ENCODE results near the gene TRIM9. TPM values are rescaled to one million over a fixed set of nuclear protein-coding genes. Genes with fewer than 3 reads are reported as not detected.

TRIM9 gene
- total and polyA plus RNA-seq, 2 experiments from 2014 or later: 4.4 to 6.2 TPM

- Histone ChIP-seq H3F3A (replicated peaks; ENCODE audit: low read depth) (no peaks in the 10 kb centered on the region), H3K36me3 (ENCODE audit: insufficient read depth) (no peaks in the 10 kb centered on the region), H3K79me2 (replicated peaks; ENCODE audit: insufficient read depth) (no peaks in the 10 kb centered on the region), H4K20me1 (replicated peaks; ENCODE audit: insufficient read depth) (no peaks in the 10 kb centered on the region), H3K27me3 (ENCODE audit: insufficient read depth) (no peaks in the 10 kb centered on the region), H3K9me2 (ENCODE audit: insufficient read depth) (no peaks in the 10 kb centered on the region), H3K27ac (ENCODE audit: low read depth) (no peak overlapping the region), H3K4me2 (no peak overlapping the region), H3K4me3 (no peak overlapping the region), H2AFZ (no peak overlapping the region), H3K4me1 (ENCODE audit: insufficient read depth) (peaks cover 2% of the 10 kb centered on the region)
- Mint-ChIP-seq H3K27me3 (ENCODE audit: insufficient read depth, low read depth, poor library complexity) (no peaks in the 10 kb centered on the region), H3K4me1 (peaks cover 5% of the 10 kb centered on the region), H3K9me3 (no peaks in the 10 kb centered on the region), H3K36me3 (ENCODE audit: low read depth) (no peaks in the 10 kb centered on the region), H3K4me3 (no peak overlapping the region), H3K27ac (no peak overlapping the region)
- DNase-seq (ENCODE audit: low spot score) (no peak), ATAC-seq (no peak)
- TF ChIP-seq JUNB (IDR thresholded peaks at IDR 0.05; ENCODE audit: unreplicated experiment) (no peak), EZH2 (IDR thresholded peaks at IDR 0.05; ENCODE audit: low read depth, unreplicated experiment) (no peak), ZNF331 (CRISPR knock-in tag; IDR thresholded peaks at IDR 0.05; ENCODE audit: low read depth) (no peak), ZNF114 (CRISPR knock-in tag; IDR thresholded peaks at IDR 0.05) (no peak), ETS1 (IDR thresholded peaks at IDR 0.05) (no peak), CTCF (conservative IDR thresholded peaks at IDR 0.05; ENCODE audit: low read depth in 2 of 2) (no peak), ZNF462 (CRISPR knock-in tag; IDR thresholded peaks at IDR 0.05) (no peak), STAT1 (IDR thresholded peaks at IDR 0.05; ENCODE audit: unreplicated experiment) (no peak), CREB1 (CRISPR knock-in tag; IDR thresholded peaks at IDR 0.05; ENCODE audit: low read depth) (no peak), REST (IDR thresholded peaks at IDR 0.05; ENCODE audit: unreplicated experiment) (no peak), NANOG (IDR thresholded peaks at IDR 0.05; ENCODE audit: borderline replicate concordance) (no peak), EZH2phosphoT487 (IDR thresholded peaks at IDR 0.05; ENCODE audit: unreplicated experiment) (no peak), POLR2AphosphoS5 (IDR thresholded peaks at IDR 0.05; ENCODE audit: low read depth) (no peak)
Observed at GRCh38 chr14:51004352-51004800, 90.5 kb downstream of the TRIM9 start.
